GM12872 (cell line): Measurements from ENCODE around the gene DNAH17.

ENCODE experiments used
- TF ChIP-seq, protein P1 (sequence below): IDR thresholded peaks from 3 replicates; pipeline ENCODE4 v1.5.1; 2011; ENCODE audit warnings: low read depth, mild to moderate bottlenecking, low read length, moderate library complexity; ENCODE audit not compliant: insufficient read depth

DNAH17 gene

DNA sequence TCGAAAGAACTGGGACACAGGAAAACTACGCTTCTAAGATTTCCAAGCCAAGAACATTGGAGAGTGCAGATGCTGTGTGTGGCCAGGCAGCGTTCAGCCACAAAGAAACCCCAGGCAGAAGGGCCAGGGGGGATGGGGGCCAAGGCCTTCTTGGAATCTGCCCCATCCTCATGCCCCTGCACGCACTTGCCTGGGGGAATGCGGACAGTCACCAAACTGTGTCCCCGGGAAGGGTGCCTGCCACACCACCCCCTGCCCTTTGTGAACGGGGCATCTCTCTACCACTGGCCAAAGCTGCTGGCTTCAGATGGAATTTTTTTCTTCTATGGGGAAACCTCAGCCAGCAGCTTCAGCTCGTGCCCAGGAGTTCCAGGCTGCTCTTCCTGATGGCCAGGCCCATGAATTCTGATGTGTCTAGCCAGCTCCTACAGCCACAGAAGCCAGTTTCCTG, 32.0 kb upstream of the DNAH17 start:
- TF ChIP-seq, protein P1, sequence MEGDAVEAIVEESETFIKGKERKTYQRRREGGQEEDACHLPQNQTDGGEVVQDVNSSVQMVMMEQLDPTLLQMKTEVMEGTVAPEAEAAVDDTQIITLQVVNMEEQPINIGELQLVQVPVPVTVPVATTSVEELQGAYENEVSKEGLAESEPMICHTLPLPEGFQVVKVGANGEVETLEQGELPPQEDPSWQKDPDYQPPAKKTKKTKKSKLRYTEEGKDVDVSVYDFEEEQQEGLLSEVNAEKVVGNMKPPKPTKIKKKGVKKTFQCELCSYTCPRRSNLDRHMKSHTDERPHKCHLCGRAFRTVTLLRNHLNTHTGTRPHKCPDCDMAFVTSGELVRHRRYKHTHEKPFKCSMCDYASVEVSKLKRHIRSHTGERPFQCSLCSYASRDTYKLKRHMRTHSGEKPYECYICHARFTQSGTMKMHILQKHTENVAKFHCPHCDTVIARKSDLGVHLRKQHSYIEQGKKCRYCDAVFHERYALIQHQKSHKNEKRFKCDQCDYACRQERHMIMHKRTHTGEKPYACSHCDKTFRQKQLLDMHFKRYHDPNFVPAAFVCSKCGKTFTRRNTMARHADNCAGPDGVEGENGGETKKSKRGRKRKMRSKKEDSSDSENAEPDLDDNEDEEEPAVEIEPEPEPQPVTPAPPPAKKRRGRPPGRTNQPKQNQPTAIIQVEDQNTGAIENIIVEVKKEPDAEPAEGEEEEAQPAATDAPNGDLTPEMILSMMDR, result no peak

DNA sequence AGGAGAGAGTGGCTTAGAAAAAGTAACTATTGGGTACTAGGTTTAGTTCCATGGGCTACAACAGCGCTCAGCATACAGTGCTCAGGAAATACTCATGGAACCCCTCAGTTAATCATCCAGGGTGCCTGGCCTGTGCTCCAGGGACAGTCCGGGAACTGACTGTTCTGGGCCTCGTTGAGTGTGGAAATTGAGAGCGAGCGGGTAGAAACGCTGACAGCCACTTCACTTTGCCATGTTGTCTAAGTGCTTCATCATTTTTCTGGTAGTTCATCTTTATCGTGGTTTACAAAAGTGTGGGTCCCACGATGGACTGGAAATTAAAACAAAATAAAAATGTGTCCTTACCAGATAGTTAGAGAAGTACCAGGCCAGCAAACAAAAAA, 31.6 kb upstream of the DNAH17 start:
- TF ChIP-seq, protein P1, result no peak

DNA sequence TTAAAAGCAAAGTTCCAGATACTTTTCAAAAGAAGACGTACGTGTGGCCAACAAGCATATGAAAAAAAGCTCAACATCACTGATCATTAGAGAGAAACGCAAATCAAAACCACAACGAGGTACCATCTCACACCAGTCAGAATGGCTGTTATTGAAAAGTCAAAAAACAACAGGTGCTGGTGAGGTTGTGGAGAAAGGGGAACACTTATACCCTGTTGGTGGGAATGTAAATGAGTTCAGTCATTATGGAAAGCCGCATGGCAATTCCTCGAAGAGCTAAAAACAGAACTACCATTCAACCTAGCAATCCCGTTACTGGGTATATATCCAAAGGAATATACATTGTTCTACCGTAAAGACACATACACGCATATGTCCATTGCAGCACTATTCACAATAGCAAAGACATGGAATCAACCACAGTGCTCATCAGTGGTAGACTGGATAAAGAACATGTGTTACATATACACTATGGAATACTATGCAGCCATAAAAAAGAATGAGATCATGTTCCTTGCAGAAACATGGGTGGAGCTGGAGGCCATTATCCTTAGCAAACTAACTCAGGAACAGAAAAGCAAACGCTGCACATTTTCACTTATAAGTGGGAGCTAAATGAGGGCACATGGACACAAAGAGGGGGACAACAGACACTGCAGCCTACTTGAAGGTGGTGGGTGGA, 31.1 kb upstream of the DNAH17 start:
- TF ChIP-seq, protein P1, result no peak

DNA sequence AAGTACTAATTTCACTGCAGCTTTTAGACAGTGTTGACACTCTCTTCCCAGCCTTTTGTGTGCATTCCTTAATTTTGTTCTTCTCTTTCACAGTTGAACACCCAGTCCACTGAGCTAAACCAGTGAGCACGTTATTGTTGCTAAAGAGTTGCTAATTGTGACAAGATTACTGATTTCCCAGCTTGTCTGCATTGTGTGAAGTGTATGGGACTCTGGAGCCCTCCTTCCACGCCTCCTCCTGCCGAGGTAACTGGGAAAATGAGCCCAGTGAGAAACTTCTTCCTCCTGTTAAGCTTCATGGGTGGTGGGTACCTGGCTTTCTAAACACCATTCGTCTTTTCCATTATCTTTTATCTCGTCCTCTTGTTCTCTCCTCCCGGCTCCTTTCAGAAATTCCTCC, 29.8 kb upstream of the DNAH17 start:
- TF ChIP-seq, protein P1, result no peak

DNA sequence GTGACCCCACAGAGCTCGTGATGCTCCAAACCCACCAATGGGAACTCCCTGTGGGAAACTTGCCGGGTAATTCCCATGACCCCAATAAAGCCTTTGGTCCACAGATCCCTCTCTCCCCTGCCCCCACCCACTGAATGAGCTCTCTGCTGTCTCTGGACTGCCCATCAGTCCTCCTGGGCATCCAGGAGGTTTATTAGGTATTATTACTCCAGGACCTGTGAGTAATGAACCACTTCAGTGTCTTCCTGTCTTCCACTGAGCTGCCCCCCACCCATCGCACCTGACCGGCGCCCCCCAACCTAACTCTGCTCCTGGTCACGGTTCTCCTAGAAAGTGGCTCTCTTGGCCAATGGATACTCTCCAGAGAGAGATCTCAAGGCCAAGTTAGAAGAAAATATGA, 28.7 kb upstream of the DNAH17 start:
- TF ChIP-seq, protein P1, result no peak

DNA sequence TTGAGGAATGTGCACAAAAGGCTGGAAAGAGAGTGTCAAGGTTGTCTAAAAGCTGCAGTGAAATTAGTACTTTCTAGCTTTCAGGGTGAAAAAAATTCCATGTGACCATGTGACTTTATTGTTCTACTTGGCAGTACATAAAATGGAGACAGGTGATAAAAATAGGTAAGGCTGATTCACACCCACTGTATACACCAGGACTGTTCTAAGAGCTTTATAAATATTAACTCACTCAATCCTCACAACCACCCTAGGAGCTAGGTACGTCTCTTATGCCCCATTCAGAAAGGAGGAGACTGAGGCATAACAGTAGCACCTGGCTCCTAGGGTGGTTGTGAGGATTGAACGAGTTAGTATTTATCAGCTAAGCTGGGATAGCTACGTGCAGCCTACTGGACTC, 28.2 kb upstream of the DNAH17 start:
- TF ChIP-seq, protein P1, result no peak

DNA sequence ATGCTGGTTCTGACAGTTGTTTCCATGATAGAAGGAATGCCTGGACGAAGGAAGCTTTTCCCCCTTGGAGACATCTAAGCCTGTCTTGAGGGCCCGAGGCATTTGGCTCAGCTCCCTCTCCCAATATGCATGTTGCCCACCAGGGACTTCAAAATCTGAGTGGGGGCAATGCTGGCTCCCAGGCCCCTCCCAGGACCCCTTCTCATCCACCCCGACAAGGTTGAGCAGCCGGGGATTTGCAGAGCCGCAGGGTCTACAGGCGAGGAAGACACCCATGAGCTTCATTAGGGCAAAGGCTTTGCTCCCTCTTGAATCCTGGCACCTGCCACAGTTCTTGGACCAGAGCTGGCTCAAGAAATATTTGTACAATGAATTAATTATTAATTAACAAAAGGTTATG, 25.1 kb upstream of the DNAH17 start:
- TF ChIP-seq, protein P1, result no peak
